ENCODE data around the gene VAV3.

GRCh38 chr1:107590900-107591622 lies 373.9 kb downstream of the VAV3 start:
- TF ChIP-seq CTCF (IDR thresholded peaks at IDR 0.05 in 2 of 3, conservative IDR thresholded peaks at IDR 0.05 in 1 of 3; ENCODE audit: insufficient read depth in 2 of 3, low read depth in 1 of 3, low read length in 3 of 3) (no peak), MXI1 (IDR thresholded peaks at IDR 0.05; ENCODE audit: low read depth, low read length) (no peak), NFE2 (IDR thresholded peaks at IDR 0.05; ENCODE audit: low read depth) (no peak), ARID4B (CRISPR knock-in tag; IDR thresholded peaks at IDR 0.05) (no peak)
- TF ChIP-seq, protein P1, sequence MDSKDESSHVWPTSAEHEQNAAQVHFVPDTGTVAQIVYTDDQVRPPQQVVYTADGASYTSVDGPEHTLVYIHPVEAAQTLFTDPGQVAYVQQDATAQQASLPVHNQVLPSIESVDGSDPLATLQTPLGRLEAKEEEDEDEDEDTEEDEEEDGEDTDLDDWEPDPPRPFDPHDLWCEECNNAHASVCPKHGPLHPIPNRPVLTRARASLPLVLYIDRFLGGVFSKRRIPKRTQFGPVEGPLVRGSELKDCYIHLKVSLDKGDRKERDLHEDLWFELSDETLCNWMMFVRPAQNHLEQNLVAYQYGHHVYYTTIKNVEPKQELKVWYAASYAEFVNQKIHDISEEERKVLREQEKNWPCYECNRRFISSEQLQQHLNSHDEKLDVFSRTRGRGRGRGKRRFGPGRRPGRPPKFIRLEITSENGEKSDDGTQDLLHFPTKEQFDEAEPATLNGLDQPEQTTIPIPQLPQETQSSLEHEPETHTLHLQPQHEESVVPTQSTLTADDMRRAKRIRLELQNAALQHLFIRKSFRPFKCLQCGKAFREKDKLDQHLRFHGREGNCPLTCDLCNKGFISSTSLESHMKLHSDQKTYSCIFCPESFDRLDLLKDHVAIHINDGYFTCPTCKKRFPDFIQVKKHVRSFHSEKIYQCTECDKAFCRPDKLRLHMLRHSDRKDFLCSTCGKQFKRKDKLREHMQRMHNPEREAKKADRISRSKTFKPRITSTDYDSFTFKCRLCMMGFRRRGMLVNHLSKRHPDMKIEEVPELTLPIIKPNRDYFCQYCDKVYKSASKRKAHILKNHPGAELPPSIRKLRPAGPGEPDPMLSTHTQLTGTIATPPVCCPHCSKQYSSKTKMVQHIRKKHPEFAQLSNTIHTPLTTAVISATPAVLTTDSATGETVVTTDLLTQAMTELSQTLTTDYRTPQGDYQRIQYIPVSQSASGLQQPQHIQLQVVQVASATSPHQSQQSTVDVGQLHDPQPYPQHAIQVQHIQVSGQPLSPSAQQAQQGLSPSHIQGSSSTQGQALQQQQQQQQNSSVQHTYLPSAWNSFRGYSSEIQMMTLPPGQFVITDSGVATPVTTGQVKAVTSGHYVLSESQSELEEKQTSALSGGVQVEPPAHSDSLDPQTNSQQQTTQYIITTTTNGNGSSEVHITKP (IDR thresholded peaks at IDR 0.05; ENCODE audit: partially characterized antibody), result no peak
- TF ChIP-seq, protein P2, sequence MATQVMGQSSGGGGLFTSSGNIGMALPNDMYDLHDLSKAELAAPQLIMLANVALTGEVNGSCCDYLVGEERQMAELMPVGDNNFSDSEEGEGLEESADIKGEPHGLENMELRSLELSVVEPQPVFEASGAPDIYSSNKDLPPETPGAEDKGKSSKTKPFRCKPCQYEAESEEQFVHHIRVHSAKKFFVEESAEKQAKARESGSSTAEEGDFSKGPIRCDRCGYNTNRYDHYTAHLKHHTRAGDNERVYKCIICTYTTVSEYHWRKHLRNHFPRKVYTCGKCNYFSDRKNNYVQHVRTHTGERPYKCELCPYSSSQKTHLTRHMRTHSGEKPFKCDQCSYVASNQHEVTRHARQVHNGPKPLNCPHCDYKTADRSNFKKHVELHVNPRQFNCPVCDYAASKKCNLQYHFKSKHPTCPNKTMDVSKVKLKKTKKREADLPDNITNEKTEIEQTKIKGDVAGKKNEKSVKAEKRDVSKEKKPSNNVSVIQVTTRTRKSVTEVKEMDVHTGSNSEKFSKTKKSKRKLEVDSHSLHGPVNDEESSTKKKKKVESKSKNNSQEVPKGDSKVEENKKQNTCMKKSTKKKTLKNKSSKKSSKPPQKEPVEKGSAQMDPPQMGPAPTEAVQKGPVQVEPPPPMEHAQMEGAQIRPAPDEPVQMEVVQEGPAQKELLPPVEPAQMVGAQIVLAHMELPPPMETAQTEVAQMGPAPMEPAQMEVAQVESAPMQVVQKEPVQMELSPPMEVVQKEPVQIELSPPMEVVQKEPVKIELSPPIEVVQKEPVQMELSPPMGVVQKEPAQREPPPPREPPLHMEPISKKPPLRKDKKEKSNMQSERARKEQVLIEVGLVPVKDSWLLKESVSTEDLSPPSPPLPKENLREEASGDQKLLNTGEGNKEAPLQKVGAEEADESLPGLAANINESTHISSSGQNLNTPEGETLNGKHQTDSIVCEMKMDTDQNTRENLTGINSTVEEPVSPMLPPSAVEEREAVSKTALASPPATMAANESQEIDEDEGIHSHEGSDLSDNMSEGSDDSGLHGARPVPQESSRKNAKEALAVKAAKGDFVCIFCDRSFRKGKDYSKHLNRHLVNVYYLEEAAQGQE (IDR thresholded peaks at IDR 0.05; ENCODE audit: borderline replicate concordance), result no peak
- TF ChIP-seq, protein P2 (CRISPR knock-in tag; IDR thresholded peaks at IDR 0.05; ENCODE audit: low read depth), result no peak
